Fibroblast of lung (primary cell): ENCODE measurements around the gene MGST2.
"Not testable (repeated sequence)": the region's sequence is repeated elsewhere in the genome, so short reads cannot be mapped to it uniquely, and the experiment has no call there.

Experiments
- CTCF ChIP-seq, 2 donors: IDR thresholded peaks in 1 of 2; conservative IDR thresholded peaks in 1 of 2; 1 replicate in 1 of 2; 2 replicates in 1 of 2; pipeline ENCODE4 v1.5.1; 2011 to 2012; ENCODE audit warnings: low read length in 2 of 2, control low read depth in 1 of 2, inconsistent platforms in 1 of 2, low read depth in 1 of 2, mild to moderate bottlenecking in 1 of 2
- EZH2 ChIP-seq: IDR thresholded peaks from 2 replicates; pipeline ENCODE4 v1.5.1; 2012; ENCODE audit warnings: low read length, control low read depth, mild to moderate bottlenecking; ENCODE audit errors: missing control alignments

- peak in 1 of 2 donors; percentile 22 for TF ChIP-seq CTCF (conservative IDR thresholded peaks at IDR 0.05 in 1 of 2, IDR thresholded peaks at IDR 0.05 in 1 of 2; ENCODE audit: low read depth in 1 of 2, low read length in 2 of 2)
- TF ChIP-seq EZH2 = not testable (repeated sequence)
These were observed 32.7 kb downstream of the MGST2 start for GRCh38 chr4:139698167-139698925.
